Body of pancreas (tissue), 4 donors: ENCODE data around the gene GNAT1. TPM values are rescaled to one million over a fixed set of nuclear protein-coding genes. Genes with fewer than 3 reads are reported as not detected.

Source experiments
- ATAC-seq: fragments of 150-250 bp; one replicate; pipeline ENCODE4 v1.9.1; 2016
- DNase-seq, 4 donors: peaks; one replicate each; pipeline ENCODE4 v3.0.0-alpha.2; 2019
- H3K27ac ChIP-seq, 4 donors: fragments of 200-600 bp; sonication (generic); 1 replicate in 3 of 4; 2 replicates in 1 of 4; pipeline versions ENCODE4 v1.5.1 to v1.6.1; 2016 to 2019; ENCODE audit warnings: mild to moderate bottlenecking in 1 of 4, mixed read lengths in 1 of 4, moderate library complexity in 1 of 4
- H3K27me3 ChIP-seq, 2 donors: fragments of 200-600 bp; sonication (generic); one replicate each; pipeline ENCODE4 v1.6.0; 2016; ENCODE audit warnings: mild to moderate bottlenecking in 1 of 2
- H3K36me3 ChIP-seq, 2 donors: fragments of 200-600 bp; sonication (generic); replicated peaks in 1 of 2; 2 replicates each; pipeline ENCODE4 v1.5.1; 2016; ENCODE audit warnings: low read depth in 2 of 2; ENCODE audit not compliant: insufficient read depth in 1 of 2
- H3K4me1 ChIP-seq: fragments of 200-600 bp; sonication (generic); one replicate; pipeline ENCODE4 v1.6.0; 2016
- H3K4me3 ChIP-seq, 2 donors: fragments of 200-600 bp; sonication (generic); 1 replicate in 1 of 2; 2 replicates in 1 of 2; pipeline ENCODE4 v1.5.1; 2016 to 2019
- H3K9me3 ChIP-seq, 3 donors: fragments of 200-600 bp; sonication (generic); 1 replicate in 2 of 3; 2 replicates in 1 of 3; pipeline ENCODE4 v1.5.1; 2016
- CTCF ChIP-seq, 7 experiments: fragments of 450-650 bp in 4 of 7; fragments of 200-600 bp in 3 of 7; sonication (generic) in 3 of 7; IDR thresholded peaks; one replicate each; pipeline ENCODE4 v1.5.1; 2016 to 2019; ENCODE audit warnings: antibody characterized with exemption in 7 of 7
- POLR2A ChIP-seq, 3 donors: fragments of 450-650 bp; IDR thresholded peaks; one replicate each; pipeline ENCODE4 v1.6.1; 2016; ENCODE audit warnings: antibody characterized with exemption in 3 of 3, mild to moderate bottlenecking in 2 of 3
- WGBS, 2 donors: methylation state at CpG; one replicate each; pipeline ENCODE4 v1.1.5; 2017; 5-methylcytosine and 5-hydroxymethylcytosine counted together
- intact Hi-C: fragments of 100-400 bp; cut with DNase I; formaldehyde crosslinking; loops from one replicate; pipeline ENCODE4 v1.15.1; 2023
- total RNA-seq, 2 donors: library from RNA; depleted of rRNA; stranded (reverse); fragments of >200 nt; gene quantifications; one replicate each; pipeline ENCODE4 v1.1.0, GENCODE V29; 2016

Gene GNAT1
- total RNA-seq, 2 donors from 2014 or later: not detected

- intact Hi-C loops: no loop called here
- DNase-seq (no peak), ATAC-seq (no peak)
- Histone ChIP-seq H3K4me1 (peaks cover 4% of the 10 kb centered on the region), H3K36me3 (no peaks in the 10 kb centered on the region), H3K9me3 (no peaks in the 10 kb centered on the region), H3K27me3 (no peaks in the 10 kb centered on the region), H3K27ac (peak overlapping the region in 1 of 4 donors; percentile 19), H3K4me3 (no peak overlapping the region)
- TF ChIP-seq CTCF (IDR thresholded peaks at IDR 0.05) (no peak), POLR2A (IDR thresholded peaks at IDR 0.05) (no peak)
- 63 to 71% methylated on average over 4 to 7 of the region's 7 CpGs for WGBS, 2 donors
These were observed 26.2 kb upstream of the GNAT1 start for GRCh38 chr3:50164984-50165909.

GRCh38 chr3:50165910-50166538 lies 25.4 kb upstream of the GNAT1 start:
- Histone ChIP-seq H3K27me3 (no peaks in the 10 kb centered on the region), H3K27ac (peak overlapping the region in 2 of 4 donors; percentile 19 to 44), H3K36me3 (no peaks in the 10 kb centered on the region), H3K4me1 (peaks cover 8% of the 10 kb centered on the region), H3K9me3 (no peaks in the 10 kb centered on the region), H3K4me3 (no peak overlapping the region)
- DNase-seq (no peak), ATAC-seq (no peak)
- intact Hi-C loops: no loop called here
- WGBS, 2 donors: 73 to 75% methylated on average over 7 to 15 of the region's 15 CpGs
- TF ChIP-seq CTCF (IDR thresholded peaks at IDR 0.05) (no peak), POLR2A (IDR thresholded peaks at IDR 0.05) (no peak)

GRCh38 chr3:50166620-50167019 lies 24.8 kb upstream of the GNAT1 start:
- no peaks in the 10 kb centered on the region for H3K27me3 ChIP-seq
- intact Hi-C loops: no loop called here
- 64 to 81% methylated on average over 6 of the region's 6 CpGs for WGBS, 2 donors
- peaks cover 14% of the 10 kb centered on the region for H3K4me1 ChIP-seq
- H3K9me3 ChIP-seq: no peaks in the 10 kb centered on the region
- H3K27ac ChIP-seq: peak overlapping the region in 2 of 4 donors; percentile 19 to 44
- TF ChIP-seq POLR2A (IDR thresholded peaks at IDR 0.05) (no peak), CTCF (IDR thresholded peaks at IDR 0.05) (no peak)
- H3K4me3 ChIP-seq: no peak overlapping the region
- no peak for DNase-seq
- ATAC-seq: no peak
- H3K36me3 ChIP-seq: no peaks in the 10 kb centered on the region

GRCh38 chr3:50167069-50167840 lies 24.2 kb upstream of the GNAT1 start:
- Histone ChIP-seq H3K36me3 (no peaks in the 10 kb centered on the region), H3K4me3 (no peak overlapping the region), H3K9me3 (no peaks in the 10 kb centered on the region), H3K27me3 (no peaks in the 10 kb centered on the region), H3K4me1 (peaks cover 21% of the 10 kb centered on the region), H3K27ac (peak overlapping the region in 1 of 4 donors; percentile 44)
- intact Hi-C loops: no loop called here
- TF ChIP-seq POLR2A (IDR thresholded peaks at IDR 0.05) (no peak), CTCF (IDR thresholded peaks at IDR 0.05) (no peak)
- ATAC-seq: no peak
- DNase-seq: no peak
- 63 to 78% methylated on average over 11 to 16 of the region's 16 CpGs for WGBS, 2 donors
